ENCODE results near the gene TMEM184C. TPM values are rescaled to one million over a fixed set of nuclear protein-coding genes. Genes with fewer than 3 reads are reported as not detected.

The TMEM184C gene
- total and polyA plus RNA-seq, 2 of the 8 experiments (the other 6 are each of a cell fraction or from before 2014, with no cell fraction given): 11.1 to 42.4 TPM

DNA sequence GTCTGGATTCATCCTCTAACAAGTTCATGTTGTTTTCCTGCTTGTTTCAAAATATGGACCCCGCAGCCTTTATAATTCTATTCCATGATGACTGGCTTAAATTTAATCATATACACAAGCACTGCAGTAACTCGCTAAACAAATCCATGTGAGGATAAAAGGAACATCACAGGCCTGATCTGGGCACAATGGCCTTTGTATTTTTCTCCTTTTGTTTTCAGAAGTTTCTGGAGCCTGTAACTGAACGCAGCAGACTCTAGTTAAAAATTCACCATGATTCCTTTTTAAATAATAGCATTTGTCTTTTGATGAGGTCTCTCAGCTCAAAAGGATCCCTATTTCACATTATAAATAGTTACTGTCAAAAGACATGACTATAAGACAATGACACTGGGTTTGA, 30.2 kb upstream of the TMEM184C start:
- CTCF ChIA-PET (ENCODE audit: partially characterized antibody): interaction anchor here (0.6 to 1.7 kb wide), 6 partner anchors 16 to 904 kb away, joined by 3 to 5 read pairs (median 3); no protein-coding TSS in a partner anchor

More for the DNA sequence above, 30.2 kb upstream of the TMEM184C start:
- peaks cover 0 to 3% (median 0%) of the 10 kb centered on the region in 4 experiments; a peak in 1 of 7 replicates for H3K4me1 ChIP-seq (replicated peaks in 1 of 4; ENCODE audit: control insufficient read depth in 3 of 4, insufficient read depth in 4 of 4, low read length in 3 of 4)
- H3K79me1 ChIP-seq (ENCODE audit: low read depth, low read length): no peaks in the 10 kb centered on the region
- H2BK20ac ChIP-seq (ENCODE audit: low read length): no peak overlapping the region
- no peak overlapping the region for H2AFZ ChIP-seq (ENCODE audit: low read length)
- TF ChIP-seq CHD2 (IDR thresholded peaks at IDR 0.05; ENCODE audit: low read length): no peak
- no peak for TF ChIP-seq EZH2 (IDR thresholded peaks at IDR 0.05; ENCODE audit: low read depth, low read length, severe bottlenecking)
- TF ChIP-seq RXRA (IDR thresholded peaks at IDR 0.05; ENCODE audit: insufficient read depth, low read depth, low read length): no peak
- no peak for TF ChIP-seq KDM1A (IDR thresholded peaks at IDR 0.05; ENCODE audit: borderline replicate concordance, low read length)
- no peak overlapping the region for H3K18ac ChIP-seq (ENCODE audit: extremely low read depth, low read length)
- no peaks in the 10 kb centered on the region for H4K20me1 ChIP-seq (replicated peaks in 1 of 2; ENCODE audit: control insufficient read depth in 1 of 2, insufficient read depth in 2 of 2, low read length in 2 of 2)
- H4K8ac ChIP-seq (ENCODE audit: extremely low read depth, insufficient read depth, low read length): no peak overlapping the region
- H3K56ac ChIP-seq (replicated peaks; ENCODE audit: insufficient read length, low read depth, low read length): no peak overlapping the region
- no peaks in the 10 kb centered on the region for H3K27me3 ChIP-seq (replicated peaks in 1 of 4; ENCODE audit: control insufficient read depth in 3 of 4, extremely low read depth in 1 of 4, insufficient read depth in 3 of 4, low read length in 3 of 4)
- H2BK120ac ChIP-seq (replicated peaks; ENCODE audit: low read depth, low read length): no peak overlapping the region
- no peaks in the 10 kb centered on the region for H3K23me2 ChIP-seq (ENCODE audit: low read depth, low read length)
- no peak overlapping the region for H4K5ac ChIP-seq (ENCODE audit: insufficient read length, low read depth, low read length)
- no peak overlapping the region for H3K14ac ChIP-seq (ENCODE audit: insufficient read length)
- 91% methylated on average over 3 of the region's 3 CpGs; no CpG with 5 or more reads in 1 of the 2 experiments for WGBS, 2 experiments (ENCODE audit: extremely low coverage in 1 of 2, insufficient coverage in 1 of 2, insufficient read length in 1 of 2, insufficient replicate concordance in 2 of 2, low coverage in 1 of 2, low lambda C conversion rate in 2 of 2, missing lambda C conversion rate in 1 of 2)
- FAIRE-seq (no peak), DNase-seq (ENCODE audit: low read depth in 1 of 2, low spot score in 2 of 2) (no peak)
- POLR2A ChIA-PET (ENCODE audit: partially characterized antibody): no interaction called here
- no peak overlapping the region for H3K4me3 ChIP-seq (ENCODE audit: extremely low read depth in 1 of 4, insufficient read depth in 2 of 4, low read depth in 3 of 4, low read length in 4 of 4)
- H3K36me3 ChIP-seq (ENCODE audit: control insufficient read depth in 2 of 4, insufficient read depth in 4 of 4, low read length in 3 of 4): no peaks in the 10 kb centered on the region
- no peak overlapping the region for H3K27ac ChIP-seq (ENCODE audit: low read depth, low read length)
- no peak overlapping the region for H3K9ac ChIP-seq (replicated peaks in 1 of 4; ENCODE audit: extremely low read depth in 1 of 4, low read depth in 3 of 4, low read length in 3 of 4)
- H2AK5ac ChIP-seq (ENCODE audit: low read depth, low read length): no peak overlapping the region
- H4K91ac ChIP-seq (replicated peaks; ENCODE audit: insufficient read length, low read length): no peak overlapping the region
- no peak overlapping the region for H2BK12ac ChIP-seq (ENCODE audit: low read depth, low read length)
- no peak overlapping the region for H2BK5ac ChIP-seq (ENCODE audit: low read depth, low read length)
- peaks cover 3 to 4% of the 10 kb centered on the region in 2 experiments; a peak in 2 of 4 replicates for H3K9me3 ChIP-seq (ENCODE audit: insufficient read depth in 2 of 2, low read depth in 1 of 2, low read length in 1 of 2)
- no peaks in the 10 kb centered on the region for H3K79me2 ChIP-seq (ENCODE audit: control insufficient read depth in 1 of 2, insufficient read depth in 2 of 2, low read length in 2 of 2)
- H3K4ac ChIP-seq (replicated peaks; ENCODE audit: insufficient read length, low read depth, low read length): no peak overlapping the region
- no peak overlapping the region for H3K23ac ChIP-seq (ENCODE audit: insufficient read length)
- H2BK15ac ChIP-seq (ENCODE audit: low read length): no peak overlapping the region
- H3K4me2 ChIP-seq (ENCODE audit: insufficient read depth in 1 of 2, low read depth in 2 of 2, low read length in 2 of 2): no peak overlapping the region

Measured in H1 (cell line).